Keratinocyte (primary cell): ENCODE results near the gene RASGEF1C. TPM values are rescaled to one million over a fixed set of nuclear protein-coding genes. Genes with fewer than 3 reads are reported as not detected.

Experiments
- DNase-seq: peaks from one replicate; pipeline ENCODE4 v3.0.0-alpha.2; 2011; ENCODE audit warnings: low read depth, missing footprints, low spot score
- FAIRE-seq: peaks from 2 replicates; lab custom pipeline; 2011; peaks lifted over from hg19 to GRCh38; lab: Jason Lieb, UNC
- H2AFZ ChIP-seq: 2 replicates; pipeline ENCODE4 v1.6.0; 2012; ENCODE audit warnings: low read length, control low read depth, inconsistent platforms; ENCODE audit not compliant: control insufficient read depth
- H3K27ac ChIP-seq: 2 replicates; pipeline ENCODE4 v1.5.1; 2011; ENCODE audit warnings: low read length; ENCODE audit not compliant: control insufficient read depth, insufficient read depth
- H3K27me3 ChIP-seq: 3 replicates; pipeline ENCODE4 v1.6.0; 2011; ENCODE audit warnings: low read length; ENCODE audit not compliant: control insufficient read depth, insufficient read depth; ENCODE audit errors: extremely low read depth
- H3K36me3 ChIP-seq, 2 experiments: 2 replicates in 1 of 2; 3 replicates in 1 of 2; pipeline ENCODE4 v1.5.1; 2011; ENCODE audit warnings: low read length in 2 of 2, mild to moderate bottlenecking in 1 of 2; ENCODE audit not compliant: control insufficient read depth in 2 of 2, insufficient read depth in 2 of 2; ENCODE audit errors: extremely low read depth in 1 of 2
- H3K4me1 ChIP-seq: 3 replicates; pipeline ENCODE4 v1.5.1; 2011; ENCODE audit warnings: low read length; ENCODE audit not compliant: control insufficient read depth, insufficient read depth; ENCODE audit errors: extremely low read depth
- H3K4me2 ChIP-seq: 3 replicates; pipeline ENCODE4 v1.6.0; 2011; ENCODE audit warnings: low read depth, low read length; ENCODE audit not compliant: control insufficient read depth, insufficient read depth; ENCODE audit errors: extremely low read depth
- H3K4me3 ChIP-seq, 3 experiments: fragments of 200-600 bp in 1 of 3; sonication (generic) in 1 of 3; 2 replicates in 2 of 3; 3 replicates in 1 of 3; pipeline ENCODE4 v1.5.1; 2011 to 2016; ENCODE audit warnings: low read length in 3 of 3, mild to moderate bottlenecking in 3 of 3, control low read depth in 2 of 3, inconsistent platforms in 1 of 3, low read depth in 1 of 3, mixed read lengths in 1 of 3, mixed run types in 1 of 3, moderate library complexity in 1 of 3; ENCODE audit not compliant: control insufficient read depth in 2 of 3, insufficient read depth in 2 of 3; ENCODE audit errors: extremely low read depth in 1 of 3
- H3K79me2 ChIP-seq: 2 replicates; pipeline ENCODE4 v1.6.0; 2012; ENCODE audit warnings: low read length; ENCODE audit not compliant: control insufficient read depth, insufficient read depth
- H3K9ac ChIP-seq: 3 replicates; pipeline ENCODE4 v1.6.0; 2011; ENCODE audit warnings: low read length; ENCODE audit not compliant: control insufficient read depth, insufficient read depth; ENCODE audit errors: extremely low read depth
- H3K9me1 ChIP-seq: 3 replicates; pipeline ENCODE4 v1.6.0; 2011; ENCODE audit warnings: low read length; ENCODE audit not compliant: control insufficient read depth, insufficient read depth; ENCODE audit errors: extremely low read depth
- H3K9me3 ChIP-seq: 2 replicates; pipeline ENCODE4 v1.5.1; 2012; ENCODE audit warnings: low read depth, low read length; ENCODE audit not compliant: control insufficient read depth
- H4K20me1 ChIP-seq: 3 replicates; pipeline ENCODE4 v1.6.0; 2011; ENCODE audit warnings: low read length; ENCODE audit not compliant: control insufficient read depth, insufficient read depth; ENCODE audit errors: extremely low read depth
- CTCF ChIP-seq, 3 experiments: IDR thresholded peaks in 1 of 3; conservative IDR thresholded peaks in 1 of 3; optimal IDR thresholded peaks in 1 of 3; 2 replicates in 2 of 3; 3 replicates in 1 of 3; pipeline versions ENCODE3 to v1.5.1; 2011; ENCODE audit warnings: low read length in 3 of 3, mild to moderate bottlenecking in 3 of 3, moderate library complexity in 2 of 3, control low read depth in 1 of 3, inconsistent platforms in 1 of 3; ENCODE audit not compliant: insufficient read depth in 2 of 3; ENCODE audit errors: extremely low read depth in 1 of 3
- EZH2 ChIP-seq: IDR thresholded peaks from one replicate; pipeline ENCODE4 v1.6.1; 2012; ENCODE audit warnings: inconsistent platforms, mild to moderate bottlenecking, low read length, moderate library complexity
- dilution Hi-C: fragments of 300-500 bp; cut with MboI; formaldehyde crosslinking; loops from one replicate; pipeline ENCODE4 v1.7.0; 2020; ENCODE audit warnings: low sequenced_read_pairs; ENCODE audit not compliant: extremely low pct_ligation_motif_present
- polyA plus RNA-seq, 5 experiments: library from polyadenylated mRNA; depleted of rRNA in 3 of 5; stranded (reverse) in 3 of 5; stranded (forward) in 1 of 5; unstranded in 1 of 5; fragments of >200 nt; gene quantifications; 1 replicate in 1 of 5; 2 replicates in 3 of 5; 3 replicates in 1 of 5; pipeline versions ENCODE4 v1.2.1 to v1.2.3, GENCODE V29; 2011 to 2012; ENCODE audit warnings: missing spikeins in 2 of 5, low read depth in 1 of 5, low replicate concordance in 1 of 5

The RASGEF1C gene
- polyA plus RNA-seq, 1 donor (not counting 4 experiments of a cell fraction or from before 2014, with no cell fraction given) = not detected

- no peak for DNase-seq
Observed at GRCh38 chr5:180098991-180099732, 109.8 kb downstream of the RASGEF1C start.

GRCh38 chr5:180098526-180098925, 110.5 kb downstream of the RASGEF1C start:
- no peak overlapping the region for H3K27ac ChIP-seq
- no peak overlapping the region for H3K4me3 ChIP-seq
- DNase-seq = no peak
- H3K4me2 ChIP-seq = no peak overlapping the region
- no peaks in the 10 kb centered on the region for H3K4me1 ChIP-seq
- H3K27me3 ChIP-seq = no peaks in the 10 kb centered on the region
- H3K9me3 ChIP-seq = no peaks in the 10 kb centered on the region
- FAIRE-seq = no peak
- TF ChIP-seq CTCF (optimal IDR thresholded peaks at IDR 0.05 in 1 of 3, IDR thresholded peaks at IDR 0.05 in 1 of 3, conservative IDR thresholded peaks at IDR 0.05 in 1 of 3; ENCODE audit: extremely low read depth in 1 of 3, insufficient read depth in 2 of 3, low read length in 3 of 3) (no peak), EZH2 (no peak)
- no peaks in the 10 kb centered on the region for H3K79me2 ChIP-seq
- dilution Hi-C loops = no loop called here
- H3K9me1 ChIP-seq = no peaks in the 10 kb centered on the region
- H4K20me1 ChIP-seq = no peaks in the 10 kb centered on the region
- H3K36me3 ChIP-seq = no peaks in the 10 kb centered on the region
- H2AFZ ChIP-seq = no peak overlapping the region
- H3K9ac ChIP-seq = no peak overlapping the region

More at GRCh38 chr5:180098991-180099732, 109.8 kb downstream of the RASGEF1C start:
- Histone ChIP-seq H3K9me1 (no peaks in the 10 kb centered on the region), H3K4me3 (no peak overlapping the region), H3K27me3 (no peaks in the 10 kb centered on the region), H3K27ac (no peak overlapping the region), H3K9ac (no peak overlapping the region), H2AFZ (no peak overlapping the region), H3K79me2 (no peaks in the 10 kb centered on the region), H3K36me3 (no peaks in the 10 kb centered on the region), H3K4me1 (no peaks in the 10 kb centered on the region), H3K9me3 (no peaks in the 10 kb centered on the region), H3K4me2 (no peak overlapping the region), H4K20me1 (no peaks in the 10 kb centered on the region)
- TF ChIP-seq EZH2 = no peak
- dilution Hi-C loops = no loop called here
- FAIRE-seq = no peak
